BLaER1 treated with 17β-estradiol and CSF1 and Interleukin-3, amounts not matched to agents 10 nM and 100 nM (cell line): ENCODE data around the gene DDX24.

ENCODE experiments used
- H3K27ac ChIP-seq, 11 experiments: shearing (Covaris generic); formaldehyde crosslinking; 2 replicates each; pipeline ENCODE4 v1.8.1; 2022
- H3K27me3 ChIP-seq, 11 experiments: shearing (Covaris generic); formaldehyde crosslinking; 2 replicates each; pipeline ENCODE4 v1.8.1; 2022
- H3K36me3 ChIP-seq, 11 experiments: shearing (Covaris generic); formaldehyde crosslinking; 2 replicates each; pipeline ENCODE4 v1.8.1; 2022
- H3K4me1 ChIP-seq, 10 experiments: shearing (Covaris generic); formaldehyde crosslinking; 2 replicates each; pipeline ENCODE4 v1.8.1; 2022
- H3K4me2 ChIP-seq, 11 experiments: shearing (Covaris generic); formaldehyde crosslinking; 2 replicates each; pipeline ENCODE4 v1.8.1; 2022
- H3K4me3 ChIP-seq, 10 experiments: shearing (Covaris generic); formaldehyde crosslinking; 2 replicates each; pipeline ENCODE4 v1.8.1; 2022
- H3K9ac ChIP-seq, 11 experiments: shearing (Covaris generic); formaldehyde crosslinking; 2 replicates each; pipeline ENCODE4 v1.8.1; 2022
- H3K9me3 ChIP-seq, 11 experiments: shearing (Covaris generic); formaldehyde crosslinking; replicated peaks in 1 of 11; 2 replicates each; pipeline ENCODE4 v1.8.1; 2022
- H4K20me1 ChIP-seq, 11 experiments: shearing (Covaris generic); formaldehyde crosslinking; 2 replicates each; pipeline ENCODE4 v1.8.1; 2022
- Cebpa-rat ChIP-seq, 11 experiments: shearing (Covaris generic); IDR thresholded peaks; 2 replicates each; pipeline ENCODE4 v1.8.1; 2022

The DDX24 gene

GRCh38 chr14:94117856-94118255 lies 36.9 kb upstream of the DDX24 start:
- no peak for TF ChIP-seq Cebpa-rat (IDR thresholded peaks at IDR 0.05)
- Histone ChIP-seq H4K20me1 (no peaks in the 10 kb centered on the region), H3K9ac (no peak overlapping the region), H3K4me3 (no peak overlapping the region), H3K9me3 (peaks cover 23 to 38% (median 32%) of the 10 kb centered on the region in 11 experiments), H3K27ac (no peak overlapping the region), H3K4me2 (no peak overlapping the region), H3K27me3 (no peaks in the 10 kb centered on the region), H3K4me1 (peaks cover 0 to 10% (median 6%) of the 10 kb centered on the region in 10 experiments; a peak in 9 of 20 replicates), H3K36me3 (no peaks in the 10 kb centered on the region)

- no peak overlapping the region for H3K4me2 ChIP-seq
- peaks cover 0 to 10% (median 6%) of the 10 kb centered on the region in 10 experiments; a peak in 9 of 20 replicates for H3K4me1 ChIP-seq
- TF ChIP-seq Cebpa-rat (IDR thresholded peaks at IDR 0.05), result no peak
- no peak overlapping the region for H3K4me3 ChIP-seq
- H3K9ac ChIP-seq, result no peak overlapping the region
- no peaks in the 10 kb centered on the region for H3K27me3 ChIP-seq
- no peaks in the 10 kb centered on the region for H4K20me1 ChIP-seq
- no peaks in the 10 kb centered on the region for H3K36me3 ChIP-seq
- peaks cover 23 to 30% (median 27%) of the 10 kb centered on the region in 11 experiments for H3K9me3 ChIP-seq
- H3K27ac ChIP-seq, result no peak overlapping the region
These were observed 35.7 kb upstream of the DDX24 start for GRCh38 chr14:94116701-94117100.

DNA sequence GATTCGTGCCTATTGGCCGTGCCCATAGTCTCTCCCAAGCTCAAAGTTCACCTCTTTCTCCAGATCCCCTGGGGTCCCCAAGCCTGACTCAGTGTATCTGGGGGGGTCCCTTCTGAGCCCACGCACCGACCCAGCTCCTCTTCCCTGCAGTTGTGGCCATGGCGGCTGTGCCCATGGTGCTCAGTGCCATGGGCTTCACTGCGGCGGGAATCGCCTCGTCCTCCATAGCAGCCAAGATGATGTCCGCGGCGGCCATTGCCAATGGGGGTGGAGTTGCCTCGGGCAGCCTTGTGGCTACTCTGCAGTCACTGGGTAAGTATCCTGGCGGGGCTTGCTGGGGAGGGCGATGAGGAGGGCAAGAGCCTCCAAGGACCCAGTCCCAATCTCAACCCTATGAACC lies 34.6 kb upstream of the DDX24 start:
- no peak for TF ChIP-seq Cebpa-rat (IDR thresholded peaks at IDR 0.05)
- H3K36me3 ChIP-seq, result no peaks in the 10 kb centered on the region
- peak overlapping the region in 2 of 11 experiments; percentile 32 to 58; a peak in 1 of 22 replicates for H3K4me2 ChIP-seq
- H3K27me3 ChIP-seq, result no peaks in the 10 kb centered on the region
- no peak overlapping the region for H3K27ac ChIP-seq
- peaks cover 0 to 10% (median 6%) of the 10 kb centered on the region in 10 experiments; a peak in 9 of 20 replicates for H3K4me1 ChIP-seq
- no peak overlapping the region for H3K9ac ChIP-seq
- H3K9me3 ChIP-seq, result peaks cover 17 to 19% (median 18%) of the 10 kb centered on the region in 11 experiments
- no peak overlapping the region for H3K4me3 ChIP-seq
- no peaks in the 10 kb centered on the region for H4K20me1 ChIP-seq

DNA sequence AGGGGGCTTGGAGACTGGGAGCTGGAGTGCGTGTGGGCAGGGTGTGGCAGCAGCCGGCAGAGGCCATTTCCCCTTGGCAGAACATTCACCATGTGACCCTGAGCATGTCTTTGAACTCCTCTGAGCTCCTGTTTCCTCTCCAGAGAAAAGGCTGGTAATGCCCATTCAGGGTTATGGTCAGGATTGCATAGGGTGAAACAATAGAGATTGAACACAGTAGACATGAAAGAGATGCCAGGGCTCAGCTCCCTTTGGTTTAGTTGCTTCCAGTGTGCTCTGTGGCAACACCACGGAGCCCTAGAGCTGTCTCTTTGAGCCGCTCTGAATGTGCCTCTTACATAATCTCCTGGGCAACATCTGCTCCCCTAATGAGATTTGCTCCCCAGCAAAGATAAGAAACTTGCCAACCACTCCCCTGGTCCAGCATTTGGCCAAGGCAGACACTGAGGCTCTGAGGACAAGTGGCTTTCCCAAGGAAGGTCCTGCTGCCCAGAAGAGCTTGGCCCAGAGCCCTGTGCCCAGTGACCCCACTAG lies 34.1 kb upstream of the DDX24 start:
- Histone ChIP-seq H4K20me1 (no peaks in the 10 kb centered on the region), H3K9ac (no peak overlapping the region), H3K4me2 (peak overlapping the region in 7 of 11 experiments; percentile 10 to 58 (median 26); a peak in 9 of 22 replicates), H3K9me3 (peaks cover 11 to 14% (median 13%) of the 10 kb centered on the region in 11 experiments), H3K27ac (no peak overlapping the region), H3K36me3 (no peaks in the 10 kb centered on the region), H3K27me3 (no peaks in the 10 kb centered on the region), H3K4me3 (no peak overlapping the region), H3K4me1 (peaks cover 0 to 10% (median 6%) of the 10 kb centered on the region in 10 experiments; a peak in 9 of 20 replicates)
- no peak for TF ChIP-seq Cebpa-rat (IDR thresholded peaks at IDR 0.05)

DNA sequence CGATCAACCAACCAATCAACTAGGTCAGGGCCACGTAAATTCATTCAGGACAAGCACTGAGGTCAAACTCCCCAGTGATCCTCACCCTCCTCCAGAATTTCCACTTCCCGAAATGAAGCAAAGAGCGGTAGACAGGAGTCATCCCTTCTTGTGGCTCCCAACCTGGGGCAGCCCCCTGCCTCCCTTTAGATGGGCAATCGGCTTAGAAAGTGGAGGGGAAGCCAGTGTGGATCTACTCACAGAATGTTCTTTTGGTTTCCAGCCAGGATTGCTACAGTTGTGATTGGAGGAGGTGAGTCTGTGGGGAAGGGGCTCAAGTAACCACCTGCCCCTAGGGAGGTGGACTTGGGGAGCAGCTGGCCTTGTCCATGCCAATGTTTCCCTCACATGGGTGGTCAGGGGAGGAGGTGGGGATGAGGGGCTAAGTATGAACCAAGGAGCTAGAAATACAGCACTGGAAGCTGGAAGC lies 33.6 kb upstream of the DDX24 start:
- no peaks in the 10 kb centered on the region for H3K27me3 ChIP-seq
- H3K9me3 ChIP-seq, result peaks cover 6 to 9% (median 8%) of the 10 kb centered on the region in 11 experiments
- H3K4me1 ChIP-seq, result peaks cover 0 to 10% (median 6%) of the 10 kb centered on the region in 10 experiments; a peak in 9 of 20 replicates
- no peaks in the 10 kb centered on the region for H3K36me3 ChIP-seq
- no peak overlapping the region for H3K4me3 ChIP-seq
- H3K9ac ChIP-seq, result no peak overlapping the region
- H3K27ac ChIP-seq, result no peak overlapping the region
- no peaks in the 10 kb centered on the region for H4K20me1 ChIP-seq
- peak overlapping the region in 7 of 11 experiments; percentile 10 to 58 (median 26); a peak in 8 of 22 replicates for H3K4me2 ChIP-seq
- no peak for TF ChIP-seq Cebpa-rat (IDR thresholded peaks at IDR 0.05)

DNA sequence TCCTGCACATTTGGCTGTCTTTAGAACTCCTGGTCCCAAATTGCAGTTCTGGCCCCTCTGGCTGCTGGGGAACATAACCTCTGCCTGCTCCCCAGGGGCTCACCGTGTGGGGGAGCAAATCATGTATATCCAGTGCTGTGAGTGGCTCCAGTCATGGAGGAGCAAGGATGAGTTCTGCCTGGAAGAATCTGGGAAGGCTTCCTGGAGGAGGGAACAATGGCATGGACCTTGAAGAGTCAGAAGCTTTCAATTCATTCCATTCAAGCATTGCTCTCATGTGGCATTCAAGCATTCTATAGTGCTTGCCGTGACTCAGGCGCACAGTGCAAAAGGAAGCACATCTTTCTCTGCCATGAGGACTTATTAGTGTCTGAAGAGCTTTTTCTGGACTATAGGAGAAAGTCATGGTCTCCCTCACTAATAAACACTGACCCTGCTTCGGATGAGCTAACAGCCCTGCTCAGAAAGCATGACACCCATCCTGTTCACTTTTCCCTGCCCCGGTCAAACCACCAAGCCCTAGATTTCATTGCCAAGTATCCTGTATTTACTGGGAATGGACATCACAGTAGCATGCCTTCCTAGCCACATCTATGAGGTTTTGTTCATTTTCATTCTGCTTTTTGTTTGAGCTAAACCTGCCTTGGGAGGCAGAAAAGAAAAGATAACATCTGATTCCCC lies 33.0 kb upstream of the DDX24 start:
- TF ChIP-seq Cebpa-rat (IDR thresholded peaks at IDR 0.05), result no peak

GRCh38 chr14:94113490-94113889 lies 32.5 kb upstream of the DDX24 start:
- Histone ChIP-seq H3K9me3 (no peaks in the 10 kb centered on the region), H4K20me1 (no peaks in the 10 kb centered on the region), H3K36me3 (no peaks in the 10 kb centered on the region), H3K4me2 (no peak overlapping the region), H3K27ac (no peak overlapping the region), H3K4me3 (no peak overlapping the region), H3K27me3 (no peaks in the 10 kb centered on the region), H3K4me1 (peaks cover 0 to 10% (median 6%) of the 10 kb centered on the region in 10 experiments; a peak in 9 of 20 replicates), H3K9ac (no peak overlapping the region)
- TF ChIP-seq Cebpa-rat (IDR thresholded peaks at IDR 0.05), result no peak

More for the DNA sequence above, 33.0 kb upstream of the DDX24 start:
- no peaks in the 10 kb centered on the region for H3K27me3 ChIP-seq
- no peaks in the 10 kb centered on the region for H4K20me1 ChIP-seq
- no peak overlapping the region for H3K4me2 ChIP-seq
- peaks cover under 1 to 3% (median 2%) of the 10 kb centered on the region in 11 experiments; a peak in 15 of 22 replicates for H3K9me3 ChIP-seq
- H3K4me1 ChIP-seq, result peaks cover 0 to 10% (median 6%) of the 10 kb centered on the region in 10 experiments; a peak in 9 of 20 replicates
- H3K27ac ChIP-seq, result no peak overlapping the region
- no peak overlapping the region for H3K4me3 ChIP-seq
- H3K9ac ChIP-seq, result no peak overlapping the region
- H3K36me3 ChIP-seq, result no peaks in the 10 kb centered on the region

GRCh38 chr14:94113073-94113472 lies 32.1 kb upstream of the DDX24 start:
- H3K27ac ChIP-seq, result no peak overlapping the region
- no peak for TF ChIP-seq Cebpa-rat (IDR thresholded peaks at IDR 0.05)
- H3K4me3 ChIP-seq, result no peak overlapping the region
- H3K4me1 ChIP-seq, result peaks cover 0 to 10% (median 6%) of the 10 kb centered on the region in 10 experiments; a peak in 9 of 20 replicates
- no peak overlapping the region; a peak in 1 of 22 replicates for H3K9ac ChIP-seq
- no peaks in the 10 kb centered on the region for H3K9me3 ChIP-seq
- no peaks in the 10 kb centered on the region for H4K20me1 ChIP-seq
- no peaks in the 10 kb centered on the region for H3K36me3 ChIP-seq
- H3K27me3 ChIP-seq, result no peaks in the 10 kb centered on the region
- no peak overlapping the region for H3K4me2 ChIP-seq

- H3K4me3 ChIP-seq, result no peak overlapping the region
- no peak for TF ChIP-seq Cebpa-rat (IDR thresholded peaks at IDR 0.05)
These were observed 31.6 kb upstream of the DDX24 start for GRCh38 chr14:94112513-94113063.

More at GRCh38 chr14:94112513-94113063, 31.6 kb upstream of the DDX24 start:
- Histone ChIP-seq H3K36me3 (no peaks in the 10 kb centered on the region), H3K9ac (no peak overlapping the region; a peak in 1 of 22 replicates), H3K4me2 (no peak overlapping the region), H3K4me1 (peaks cover 0 to 10% (median 6%) of the 10 kb centered on the region in 10 experiments; a peak in 9 of 20 replicates), H4K20me1 (no peaks in the 10 kb centered on the region), H3K27ac (no peak overlapping the region), H3K27me3 (no peaks in the 10 kb centered on the region), H3K9me3 (no peaks in the 10 kb centered on the region)
